SIG-M5 (cell line): ENCODE results near the gene SNX14.
"Not testable (repeated sequence)": the region's sequence is repeated elsewhere in the genome, so short reads cannot be mapped to it uniquely, and the experiment has no call there.

Source experiments
- DNase-seq: peaks from one replicate; lab custom pipeline; 2025; lab: John Stamatoyannopoulos, UW

SNX14 gene

GRCh38 chr6:85591207-85591606 is 2.5 kb downstream of the SNX14 start:
- DNase-seq = no peak

GRCh38 chr6:85585741-85586140 is 7.9 kb downstream of the SNX14 start:
- no peak for DNase-seq

DNA sequence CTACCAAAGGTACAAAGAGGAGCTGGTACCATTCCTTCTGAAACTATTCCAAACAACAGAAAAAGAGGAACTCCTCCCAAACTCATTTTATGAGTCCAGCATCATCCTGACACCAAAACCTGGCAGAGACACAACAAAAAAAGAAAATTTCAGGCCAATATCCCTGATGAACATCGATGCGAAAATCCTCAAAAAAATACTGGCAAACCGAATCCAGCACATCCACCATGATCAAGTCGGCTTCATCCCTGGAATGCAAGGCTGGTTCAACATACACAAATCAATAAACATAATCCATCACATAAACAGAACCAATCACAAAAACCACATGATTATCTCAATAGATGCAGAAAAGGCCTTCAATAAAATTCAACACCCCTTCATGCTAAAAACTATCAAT is 10.8 kb downstream of the SNX14 start:
- DNase-seq = not testable (repeated sequence)

- no peak for DNase-seq
These were observed 12.1 kb downstream of the SNX14 start for GRCh38 chr6:85581572-85581971.

- no peak for DNase-seq
These were observed 12.8 kb downstream of the SNX14 start for GRCh38 chr6:85580878-85581267.

DNA sequence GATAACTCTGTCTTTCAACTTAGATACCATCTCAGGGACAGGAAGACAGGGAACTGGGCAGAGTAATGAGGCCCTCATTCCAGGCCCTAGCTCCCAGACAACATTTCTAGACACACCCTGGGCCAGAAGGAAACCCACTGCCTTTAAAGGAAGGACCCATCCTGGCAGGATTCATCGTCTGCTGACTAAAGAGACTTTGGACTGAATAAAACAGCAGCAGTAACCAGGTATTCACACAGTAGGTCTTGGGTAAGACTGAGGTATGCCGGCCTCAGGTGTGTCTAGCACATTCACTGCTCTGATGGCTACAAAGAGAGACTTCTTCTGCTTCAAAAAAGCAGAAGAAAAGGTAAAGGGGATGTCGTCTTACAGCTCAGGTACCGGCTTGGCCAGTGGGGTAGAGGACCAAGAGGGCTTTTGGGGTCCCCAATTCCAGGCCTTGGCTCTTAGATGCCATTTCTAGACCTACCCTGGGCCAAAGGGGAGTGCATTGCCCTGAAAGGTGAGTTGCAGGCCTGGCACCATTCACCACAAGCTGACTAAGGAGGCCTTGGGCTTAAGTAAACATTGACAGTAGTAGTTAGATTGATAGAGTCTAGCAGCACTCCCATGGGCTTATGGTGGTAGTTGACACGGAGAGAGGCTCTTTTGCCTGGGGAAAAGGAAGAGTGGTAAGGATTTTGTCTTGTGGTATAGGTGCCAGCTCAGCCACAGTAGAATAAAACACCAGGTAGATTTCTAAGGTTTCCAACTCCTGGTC is 13.4 kb downstream of the SNX14 start:
- no peak for DNase-seq

DNA sequence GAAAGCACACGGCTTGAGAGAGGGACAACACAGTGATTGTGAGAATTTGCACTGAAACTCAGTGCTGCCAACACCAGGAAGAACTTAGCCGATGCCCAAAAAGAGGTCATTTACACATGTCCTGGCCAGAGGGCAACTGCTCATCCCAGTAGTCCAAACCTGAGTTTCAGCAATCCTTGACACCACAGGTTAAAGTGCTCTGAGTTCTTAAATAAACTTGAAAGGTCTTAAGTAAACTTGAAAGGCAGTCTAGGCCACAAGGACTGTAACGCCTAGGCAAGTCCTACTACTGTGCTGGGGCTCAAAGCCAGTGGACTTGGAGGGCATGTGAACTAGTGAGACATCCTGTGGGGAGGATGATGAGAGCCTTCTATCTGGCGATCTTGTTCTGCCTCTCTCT is 14.1 kb downstream of the SNX14 start:
- DNase-seq = no peak

DNA sequence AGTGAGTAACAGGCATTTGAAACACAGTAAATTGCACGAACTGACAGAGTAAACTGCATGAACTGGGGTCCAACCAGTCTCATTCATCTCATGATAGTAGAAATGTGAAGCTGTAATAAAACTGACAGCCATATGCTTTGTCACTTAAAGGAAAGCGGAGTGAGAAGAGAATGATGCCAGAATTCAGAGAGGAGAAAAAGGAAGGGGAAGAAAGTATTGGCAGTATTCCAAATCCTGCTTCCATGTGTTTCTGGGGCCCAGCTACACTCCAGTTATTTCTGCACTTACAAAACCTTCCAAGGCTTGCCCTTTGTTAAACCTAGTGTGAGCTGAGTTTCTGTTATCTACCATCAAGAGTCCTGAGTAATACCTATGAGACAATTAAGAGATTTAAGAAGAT is 17.2 kb downstream of the SNX14 start:
- no peak for DNase-seq

DNA sequence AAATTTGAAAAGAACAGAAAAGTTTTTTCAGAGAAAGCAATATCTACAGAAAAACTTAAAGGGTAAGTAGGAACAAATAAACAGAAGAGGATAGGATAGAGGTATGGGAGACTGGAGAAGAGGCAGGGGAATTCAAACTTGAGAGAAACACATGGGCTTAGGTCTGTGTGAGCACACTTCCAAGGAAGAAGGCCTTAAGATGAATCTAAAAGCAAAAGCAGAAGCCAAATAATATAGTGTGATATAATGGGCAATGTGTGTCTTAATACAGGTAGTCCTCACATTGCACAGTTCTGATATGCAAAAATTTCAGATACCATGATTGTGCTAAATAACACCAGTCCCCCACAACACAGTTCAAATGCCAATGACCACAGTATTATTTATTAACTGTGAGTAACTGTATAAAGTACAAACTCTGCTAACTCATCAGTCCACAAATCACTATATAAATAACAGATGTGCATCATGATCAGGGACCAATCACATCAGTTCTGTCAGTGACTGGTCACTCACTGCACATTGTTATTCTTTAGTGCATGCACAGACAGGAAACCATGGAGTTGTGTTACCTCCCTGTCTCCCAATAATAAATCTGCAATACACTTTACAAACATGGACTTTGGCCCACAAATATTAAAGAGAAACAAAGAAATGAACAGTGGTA is 18.6 kb downstream of the SNX14 start:
- DNase-seq = no peak

DNA sequence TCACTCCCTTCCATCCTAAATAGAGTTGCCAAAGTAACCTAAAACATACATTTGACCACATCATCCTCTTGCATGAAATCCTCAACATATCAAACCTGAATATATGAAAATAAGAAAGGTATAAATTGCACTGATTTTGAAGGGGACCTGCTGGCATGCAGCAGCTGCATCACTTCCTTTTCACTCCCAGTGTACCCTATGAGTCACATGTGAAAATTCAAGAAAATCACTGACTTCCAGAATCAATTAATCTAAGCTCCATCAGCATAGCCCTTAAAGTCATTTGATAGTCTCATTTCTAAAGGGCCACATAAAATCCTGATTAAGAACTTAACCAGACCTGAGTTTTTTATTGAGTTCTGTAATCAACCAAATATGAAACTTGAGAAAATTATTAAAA is 24.3 kb downstream of the SNX14 start:
- no peak for DNase-seq

DNA sequence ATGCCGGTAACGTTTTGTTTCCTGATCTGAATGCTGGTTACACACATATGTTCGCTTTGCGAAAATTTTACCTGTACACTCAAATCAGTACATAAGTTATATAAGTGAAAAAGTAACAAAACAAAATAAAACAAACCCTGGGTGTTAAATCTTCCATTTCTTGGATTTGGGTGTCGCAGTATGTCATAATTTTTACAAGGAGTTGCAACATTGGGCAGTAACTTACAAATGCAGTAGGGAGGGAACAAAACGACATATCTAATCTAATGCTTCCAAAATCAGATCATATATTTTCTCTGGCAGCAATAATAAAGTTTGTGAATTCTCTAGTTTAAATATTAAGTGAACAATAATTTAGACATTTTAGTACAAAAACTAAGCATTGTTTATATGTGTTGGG is 25.2 kb downstream of the SNX14 start:
- DNase-seq = no peak

DNA sequence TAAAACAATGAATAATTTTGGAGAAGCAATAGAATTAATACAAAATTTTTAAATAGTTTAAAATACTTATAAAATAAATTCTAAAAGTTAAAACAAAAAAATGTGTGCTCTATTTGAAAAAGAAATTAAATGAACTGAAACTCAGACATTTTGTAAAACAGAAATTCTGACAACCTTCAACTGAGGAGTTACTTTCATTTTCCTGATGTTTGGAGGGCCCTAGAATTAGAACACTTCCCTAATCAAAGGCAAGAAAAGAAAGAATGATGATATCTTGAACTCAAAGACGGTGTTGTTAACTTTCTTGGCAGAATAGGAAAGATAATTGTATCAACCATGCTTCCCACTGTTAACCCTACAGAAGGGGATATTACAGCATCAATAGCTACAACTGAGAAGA is 27.9 kb downstream of the SNX14 start:
- DNase-seq = no peak

DNA sequence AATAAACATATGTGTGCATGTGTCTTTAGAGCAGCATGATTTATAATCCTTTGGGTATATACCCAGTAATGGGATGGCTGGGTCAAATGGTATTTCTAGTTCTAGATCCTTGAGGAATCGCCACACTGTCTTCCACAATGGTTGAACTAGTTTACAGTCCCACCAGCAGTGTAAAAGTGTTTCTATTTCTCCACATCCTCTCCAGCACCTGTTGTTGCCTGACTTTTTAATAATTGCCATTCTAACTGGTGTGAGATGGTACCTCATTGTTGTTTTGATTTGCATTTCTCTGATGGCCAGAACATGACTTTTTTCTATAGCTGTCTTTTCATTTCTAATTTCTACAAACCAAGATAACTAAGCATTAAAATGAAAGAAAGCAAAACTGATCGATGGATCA is 29.4 kb downstream of the SNX14 start:
- not testable (repeated sequence) for DNase-seq

DNA sequence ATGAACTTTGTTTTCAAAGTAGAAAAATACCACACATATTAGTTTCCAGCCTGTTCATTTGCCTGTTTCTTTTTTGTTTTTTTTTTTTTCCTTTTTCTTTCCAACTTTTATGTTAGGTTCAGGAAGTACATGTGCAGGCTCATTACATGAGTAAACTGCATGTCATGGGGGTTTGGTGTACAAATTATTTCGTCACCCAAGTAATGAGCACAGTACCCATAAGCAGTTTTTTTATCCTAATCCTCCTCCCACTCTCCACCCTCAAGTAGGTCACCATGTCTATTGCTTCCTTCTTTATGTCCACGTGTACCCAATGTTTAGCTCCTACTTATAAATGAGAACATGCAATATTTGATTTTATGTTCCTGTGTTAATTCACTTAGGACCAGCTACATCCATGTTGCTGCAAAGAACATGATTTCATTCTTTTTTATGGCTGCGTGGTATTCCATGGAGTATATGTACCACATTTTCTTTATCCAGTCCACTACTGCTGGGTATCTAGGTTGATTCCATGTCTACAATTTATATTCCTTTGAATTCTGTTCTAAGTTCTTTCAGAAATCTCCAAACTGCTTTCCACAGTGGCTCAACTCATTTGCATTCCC is 31.8 kb downstream of the SNX14 start:
- no peak for DNase-seq

- no peak for DNase-seq
These were observed 36.5 kb downstream of the SNX14 start for GRCh38 chr6:85556992-85557668.

DNA sequence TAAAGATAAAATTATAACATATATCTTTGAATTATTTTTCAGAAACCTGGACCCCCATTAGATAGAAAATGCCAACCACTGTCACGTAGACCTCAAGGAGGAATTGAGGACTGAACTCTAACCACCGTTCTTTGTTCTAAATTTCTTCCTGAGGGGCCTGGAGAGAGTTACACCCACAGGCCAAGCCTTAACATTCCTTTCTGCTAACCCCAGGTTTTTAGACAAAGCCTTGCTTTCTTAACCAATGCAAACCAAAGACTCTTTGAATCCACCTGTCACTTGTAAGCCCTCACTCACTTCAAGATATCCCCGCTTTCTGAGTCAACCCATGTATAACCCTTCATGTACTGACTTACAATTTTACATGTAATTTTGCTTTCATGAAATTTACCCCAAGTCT is 41.0 kb downstream of the SNX14 start:
- DNase-seq = no peak

- DNase-seq = no peak
These were observed 42.4 kb downstream of the SNX14 start for GRCh38 chr6:85551264-85551663.

DNA sequence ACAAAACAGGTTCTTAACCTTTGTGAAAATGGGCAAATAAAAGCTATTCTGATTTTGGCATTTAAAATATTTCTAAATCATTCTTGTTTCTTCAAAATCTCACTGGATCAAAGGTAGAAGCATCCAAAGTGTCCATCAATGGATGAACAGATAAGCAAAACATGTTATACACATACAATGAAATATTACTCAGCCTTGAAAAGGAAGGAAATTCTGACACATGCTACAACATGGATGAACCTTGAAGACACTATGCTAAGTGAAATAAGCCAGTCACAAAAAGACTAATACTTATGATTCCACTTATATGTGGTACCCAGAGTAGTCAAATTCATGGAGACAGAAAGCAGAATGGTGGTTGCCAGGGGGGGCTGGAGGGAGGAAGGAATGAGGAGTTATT is 45.9 kb downstream of the SNX14 start:
- DNase-seq = no peak

- DNase-seq = no peak
These were observed 48.9 kb downstream of the SNX14 start for GRCh38 chr6:85544776-85545175.

DNA sequence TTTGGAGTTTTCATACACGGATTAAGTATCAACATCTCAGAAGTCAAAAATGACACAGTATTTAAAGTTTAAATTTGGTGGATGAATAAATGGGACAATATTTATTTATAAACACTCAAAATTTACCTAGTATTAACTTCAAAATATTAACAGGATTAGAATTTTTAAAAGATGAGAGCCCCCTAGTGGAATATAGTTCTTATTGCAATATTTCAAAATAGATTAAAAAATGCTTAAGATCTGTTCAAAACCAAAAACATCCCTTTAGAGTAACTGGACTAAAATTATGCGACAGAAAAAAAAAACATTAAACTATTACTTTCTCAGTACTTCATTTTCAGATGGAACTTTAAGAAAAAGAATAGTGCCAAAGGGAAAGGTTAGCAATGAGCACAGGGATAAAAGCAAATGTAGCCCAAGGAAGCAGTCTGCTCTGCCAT is 56.6 kb downstream of the SNX14 start:
- no peak for DNase-seq

- DNase-seq = not testable (repeated sequence)
These were observed 69.4 kb downstream of the SNX14 start for GRCh38 chr6:85524281-85524680.

GRCh38 chr6:85516168-85516567 is 77.5 kb downstream of the SNX14 start:
- no peak for DNase-seq
